K562 (cell line): ENCODE results near the gene MAML3.

Experiments used
- FOSL1 ChIP-seq: fragments of 200-800 bp; sonication (Bioruptor generic); conservative IDR thresholded peaks from 2 replicates; pipeline ENCODE4 v1.6.1; 2016; ENCODE audit warnings: missing genetic modification characterization, missing compliant biosample characterization
- HDAC1 ChIP-seq, 2 experiments: fragments of 450-650 bp; IDR thresholded peaks; 2 replicates each; pipeline ENCODE4 v1.6.1; 2016 to 2017; ENCODE audit warnings: inconsistent platforms in 1 of 2, mild to moderate bottlenecking in 1 of 2, moderate library complexity in 1 of 2
- PATZ1 ChIP-seq: fragments of 250-450 bp; sonication (Bioruptor Pico); IDR thresholded peaks from 2 replicates; pipeline ENCODE4 v1.5.0; 2020; ENCODE audit warnings: mild to moderate bottlenecking, borderline replicate concordance
- POLR2A ChIP-seq: fragments of 450-650 bp; conservative IDR thresholded peaks from 2 replicates; pipeline ENCODE4 v1.6.1; 2016
- POLR2AphosphoS5 ChIP-seq: IDR thresholded peaks from 2 replicates; pipeline ENCODE4 v1.6.1; 2011; ENCODE audit warnings: mild to moderate bottlenecking, low read depth, low read length, moderate library complexity; ENCODE audit not compliant: control insufficient read depth, insufficient read depth
- POLR2H ChIP-seq: IDR thresholded peaks from 2 replicates; pipeline ENCODE4 v1.6.1; 2016; ENCODE audit warnings: missing genetic modification characterization, low read depth, mild to moderate bottlenecking, control low read depth, missing compliant biosample characterization, moderate library complexity
- POLR3G ChIP-seq: IDR thresholded peaks from 2 replicates; pipeline ENCODE4 v1.6.1; 2011; ENCODE audit not compliant: insufficient read length, insufficient replicate concordance; ENCODE audit errors: extremely low read depth
- RUNX1 ChIP-seq: sonication (generic); IDR thresholded peaks from 2 replicates; pipeline ENCODE4 v1.6.1; 2016; ENCODE audit warnings: antibody characterized with exemption, low read depth
- ZC3H11A ChIP-seq: IDR thresholded peaks from 2 replicates; pipeline ENCODE4 v1.6.1; 2012; ENCODE audit warnings: low read depth, low read length, improper control_type of control experiment
- ZC3H4 ChIP-seq: sonication (generic); formaldehyde crosslinking; IDR thresholded peaks from 2 replicates; pipeline ENCODE4 v1.9.0; 2021; ENCODE audit warnings: missing genetic modification reagents, borderline replicate concordance
- ZNF121 ChIP-seq: sonication (generic); formaldehyde crosslinking; conservative IDR thresholded peaks from 2 replicates; pipeline ENCODE4 v1.8.0; 2022; ENCODE audit warnings: missing genetic modification reagents
- ZNF217 ChIP-seq: sonication (generic); formaldehyde crosslinking; IDR thresholded peaks from 2 replicates; pipeline ENCODE4 v1.8.0; 2022; ENCODE audit warnings: mild to moderate bottlenecking, missing genetic modification reagents
- ZNF347 ChIP-seq: fragments of 450-650 bp; formaldehyde crosslinking; IDR thresholded peaks from 2 replicates; pipeline ENCODE4 v1.4.0; 2020; ENCODE audit warnings: low read depth, mild to moderate bottlenecking, moderate library complexity

- TF ChIP-seq ZNF121 (CRISPR knock-in tag) (no peak), ZNF347 (no peak), ZNF217 (CRISPR knock-in tag) (no peak), FOSL1 (no peak), RUNX1 (no peak), POLR2AphosphoS5 (no peak), POLR2H (tag) (no peak), POLR2A (no peak), HDAC1 (IDR thresholded peaks at IDR 0.05) (no peak), PATZ1 (CRISPR knock-in tag) (no peak), ZC3H11A (no peak), ZC3H4 (CRISPR knock-in tag) (no peak), POLR3G (no peak)
Observed at GRCh38 chr4:140047786-140048185, 106.2 kb downstream of the MAML3 start.
